HUES48 (cell line): Measurements from ENCODE around the gene ATAD3B.
"Not testable (repeated sequence)": the region's sequence is repeated elsewhere in the genome, so short reads cannot be mapped to it uniquely, and the experiment has no call there.

ENCODE experiments used
- H3K27ac ChIP-seq: one replicate; pipeline ENCODE4 v1.7.0; 2013; ENCODE audit warnings: low read depth, low read length, inconsistent platforms
- H3K27me3 ChIP-seq: 2 replicates; pipeline ENCODE4 v1.6.1; 2013; ENCODE audit warnings: mild to moderate bottlenecking, low read length; ENCODE audit not compliant: control insufficient read depth, insufficient read depth
- H3K36me3 ChIP-seq: 2 replicates; pipeline ENCODE4 v1.6.1; 2013; ENCODE audit warnings: low read length; ENCODE audit not compliant: control insufficient read depth, insufficient read depth
- H3K4me1 ChIP-seq: 2 replicates; pipeline ENCODE4 v1.6.1; 2013; ENCODE audit warnings: mild to moderate bottlenecking, low read length; ENCODE audit not compliant: control insufficient read depth, insufficient read depth
- H3K4me3 ChIP-seq: 2 replicates; pipeline ENCODE4 v1.5.1; 2013; ENCODE audit warnings: mild to moderate bottlenecking, low read depth, low read length
- H3K9ac ChIP-seq: 2 replicates; pipeline ENCODE4 v1.6.1; 2013; ENCODE audit warnings: mild to moderate bottlenecking, low read depth, low read length, moderate library complexity
- H3K9me3 ChIP-seq: 2 replicates; pipeline ENCODE4 v1.6.1; 2013; ENCODE audit warnings: low read length; ENCODE audit not compliant: control insufficient read depth, insufficient read depth

ATAD3B gene

DNA sequence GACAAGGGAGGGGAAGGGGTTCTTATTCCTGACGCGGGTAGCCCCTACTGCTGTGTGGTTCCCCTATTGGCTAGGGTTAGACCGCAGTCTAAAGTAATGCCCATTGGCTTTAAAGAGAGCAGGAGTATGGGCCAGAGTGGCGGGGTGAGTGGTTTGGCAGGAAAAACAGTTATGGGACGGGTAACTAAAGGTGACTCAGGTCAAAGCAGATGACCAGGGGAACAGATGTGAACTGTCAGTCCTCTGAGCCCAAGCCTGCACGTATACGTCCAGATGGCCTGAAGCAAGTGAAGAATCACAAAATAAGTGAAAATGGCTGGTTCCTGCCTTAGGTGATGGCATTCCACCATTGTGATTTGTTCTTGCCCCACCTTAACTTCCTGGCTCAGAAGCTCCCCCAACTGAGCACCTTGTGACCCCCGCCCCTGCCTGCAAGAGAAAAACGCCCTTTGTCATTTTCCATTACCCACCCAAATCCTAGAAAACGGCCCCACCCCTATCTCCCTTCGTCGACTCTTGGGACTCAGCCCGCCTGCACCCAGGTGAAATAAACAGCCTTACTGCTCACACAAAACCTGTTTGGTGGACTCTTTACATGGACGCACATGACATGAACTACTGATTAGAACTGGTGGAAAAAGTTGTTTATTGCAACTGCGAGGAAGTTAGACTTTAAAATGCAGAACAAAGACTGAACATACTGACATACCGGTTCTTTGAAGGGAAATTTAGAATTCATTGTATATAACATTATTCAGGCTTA is 758 bp upstream of the ATAD3B start:
- Histone ChIP-seq H3K4me1 (no peaks in the 10 kb centered on the region), H3K36me3 (no peaks in the 10 kb centered on the region), H3K27me3 (no peaks in the 10 kb centered on the region), H3K9me3 (no peaks in the 10 kb centered on the region), H3K4me3 (peak overlapping the region; percentile 98), H3K9ac (peak overlapping the region; percentile 75), H3K27ac (peak overlapping the region; percentile 83)

DNA sequence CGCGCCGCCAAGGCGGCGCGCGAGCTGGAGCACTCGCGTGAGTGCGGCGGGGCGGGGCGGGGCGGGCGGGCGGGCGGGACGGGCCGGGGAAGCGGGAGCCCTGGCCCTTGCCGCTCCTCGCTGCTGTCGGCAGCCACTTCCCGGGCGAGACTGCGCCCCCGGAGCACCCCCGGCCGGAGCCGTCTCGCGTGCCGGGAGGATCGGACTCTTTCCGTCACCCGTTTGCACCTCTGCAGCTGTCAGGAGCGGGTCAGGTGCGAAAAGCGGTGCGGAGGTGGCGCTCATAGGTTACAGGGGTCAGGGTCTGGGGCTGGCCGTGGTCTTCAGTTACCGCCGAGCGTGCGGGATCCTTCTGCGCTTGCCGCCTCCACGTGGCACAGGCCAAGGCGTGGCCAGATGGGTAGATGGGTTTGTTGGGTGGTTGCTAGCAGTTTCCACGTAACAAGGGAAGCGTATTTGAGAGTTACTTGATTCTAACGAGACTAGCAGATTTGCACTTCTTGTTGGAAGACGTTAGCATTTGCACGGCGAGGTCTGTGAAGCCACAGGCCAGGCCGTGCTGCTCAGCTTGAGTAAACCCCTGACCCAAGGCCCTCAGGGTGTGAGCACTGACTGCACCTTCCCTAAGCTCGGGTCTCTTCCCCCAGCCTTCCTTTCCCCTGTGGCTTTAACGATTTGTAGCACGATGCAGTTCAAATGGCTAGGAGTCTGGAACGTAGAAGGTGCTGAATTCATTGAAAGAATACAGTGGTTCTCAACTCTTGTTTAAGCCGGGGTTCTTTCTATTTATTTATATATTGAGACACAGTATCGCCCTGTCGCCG is 700 bp downstream of the ATAD3B start:
- not testable (repeated sequence) for H3K4me1 ChIP-seq, H3K27ac ChIP-seq, H3K36me3 ChIP-seq, H3K27me3 ChIP-seq, H3K9me3 ChIP-seq
- peak overlapping the region; percentile 78 for H3K4me3 ChIP-seq
- peak overlapping the region; percentile 56; the same call in 1 of the 2 replicates for H3K9ac ChIP-seq

DNA sequence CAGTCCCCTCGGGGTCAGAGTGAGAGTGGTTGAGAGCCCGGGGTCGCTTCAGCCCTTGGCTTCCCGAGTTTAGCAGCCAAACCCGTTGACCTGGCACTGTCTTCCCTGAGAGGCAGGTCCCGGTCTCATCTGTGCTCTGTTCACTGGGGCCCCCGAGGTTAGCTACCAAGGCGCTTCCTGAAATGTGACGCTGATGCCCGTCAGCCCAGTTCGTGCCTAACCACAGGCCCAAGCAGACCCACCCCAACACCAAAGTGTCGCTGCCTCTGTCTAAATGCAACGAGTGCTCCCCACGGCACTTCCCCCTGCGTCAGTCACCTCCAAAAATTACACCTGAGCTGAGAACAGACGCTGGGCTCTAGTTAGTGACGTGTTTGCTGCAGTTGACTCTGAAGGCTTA is 4.4 kb downstream of the ATAD3B start:
- not testable (repeated sequence) for H3K27me3 ChIP-seq, H3K4me1 ChIP-seq, H3K4me3 ChIP-seq, H3K9me3 ChIP-seq, H3K27ac ChIP-seq, H3K9ac ChIP-seq
- H3K36me3 ChIP-seq = peaks cover 31% of the 10 kb centered on the region

DNA sequence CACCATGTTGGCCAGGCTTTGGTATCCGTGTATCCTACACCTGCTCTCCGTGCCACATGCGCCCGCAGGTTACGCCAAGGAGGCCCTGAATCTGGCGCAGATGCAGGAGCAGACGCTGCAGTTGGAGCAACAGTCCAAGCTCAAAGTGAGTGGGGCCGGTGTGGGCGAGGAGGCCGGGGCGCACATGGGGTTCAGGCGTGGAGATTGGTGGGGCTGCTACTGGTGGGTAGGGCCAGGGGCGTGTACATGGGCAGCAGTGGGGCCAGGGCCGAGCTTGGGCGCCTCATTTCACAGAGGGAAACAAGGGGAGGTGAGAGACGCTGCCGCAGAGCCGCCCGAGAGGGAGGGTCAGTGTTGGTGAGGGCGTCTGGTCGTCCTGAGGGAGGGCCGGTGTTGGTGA is 5.6 kb downstream of the ATAD3B start:
- Histone ChIP-seq H3K4me3 (no peak overlapping the region), H3K4me1 (no peaks in the 10 kb centered on the region), H3K27ac (no peak overlapping the region), H3K36me3 (peaks cover 36% of the 10 kb centered on the region), H3K9ac (no peak overlapping the region), H3K9me3 (no peaks in the 10 kb centered on the region), H3K27me3 (no peaks in the 10 kb centered on the region)

DNA sequence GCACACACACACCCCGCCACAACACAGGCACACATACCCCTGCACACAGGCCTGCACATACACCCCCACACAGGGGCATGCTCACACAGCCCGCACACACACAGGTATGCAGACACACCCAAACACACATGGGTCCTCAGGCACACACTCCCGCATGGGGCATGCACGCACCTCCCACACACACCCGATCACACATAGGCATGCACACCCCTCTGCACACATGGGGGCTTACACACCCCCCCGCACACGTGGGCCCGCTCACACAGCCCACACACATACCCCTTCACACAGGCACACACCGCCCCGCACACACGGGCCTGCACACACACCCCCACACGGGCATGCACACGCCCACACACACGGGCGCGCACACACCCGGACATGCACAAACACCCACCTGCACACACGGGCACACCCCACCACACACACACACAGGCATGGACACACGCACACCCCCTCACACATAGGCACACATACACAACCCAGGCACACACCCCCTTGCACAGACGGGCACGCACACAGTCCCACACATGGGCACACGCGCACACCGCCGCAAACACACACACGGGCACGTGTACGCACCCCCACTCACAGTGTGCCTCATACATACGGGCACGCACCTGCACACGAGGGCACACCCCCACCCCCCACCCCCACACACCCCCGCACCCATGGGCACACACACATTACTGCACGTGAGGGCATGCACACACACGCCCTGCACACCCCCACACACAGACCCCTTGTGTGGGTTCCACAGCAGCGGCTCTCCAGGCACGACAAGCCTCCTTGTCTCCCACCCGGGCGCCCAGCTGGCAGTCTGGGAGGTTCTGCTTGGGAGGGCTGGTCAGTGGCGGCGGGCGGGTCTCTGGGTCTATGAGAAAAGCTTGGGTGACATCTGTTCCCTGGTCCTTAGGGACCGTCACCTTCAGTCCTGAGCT is 8.3 kb downstream of the ATAD3B start:
- Histone ChIP-seq H3K27me3 (no peaks in the 10 kb centered on the region), H3K4me3 (no peak overlapping the region), H3K36me3 (peaks cover 61% of the 10 kb centered on the region), H3K27ac (no peak overlapping the region), H3K4me1 (no peaks in the 10 kb centered on the region), H3K9me3 (no peaks in the 10 kb centered on the region), H3K9ac (no peak overlapping the region)

DNA sequence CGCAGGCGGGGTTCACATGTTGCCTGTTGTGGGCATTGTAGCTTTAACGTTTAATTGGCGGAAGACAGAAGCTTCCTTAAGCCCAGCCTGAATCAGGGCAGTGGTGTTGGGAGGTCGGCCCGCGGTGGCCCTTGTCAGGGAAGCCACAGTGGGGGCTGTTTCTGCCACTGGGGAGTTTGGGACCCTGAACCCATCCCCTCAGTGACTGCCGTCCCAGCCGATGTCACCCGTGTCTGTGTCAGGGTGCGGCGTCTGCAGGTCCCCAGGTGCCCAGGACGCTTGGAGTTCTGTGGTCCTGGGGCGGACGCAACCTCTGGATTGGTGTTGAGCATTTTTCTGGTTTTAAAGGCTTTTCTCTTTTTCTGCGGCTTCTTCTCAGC is 8.9 kb downstream of the ATAD3B start:
- H3K36me3 ChIP-seq = peaks cover 61% of the 10 kb centered on the region
- H3K4me3 ChIP-seq, H3K9ac ChIP-seq, H3K9me3 ChIP-seq, H3K27ac ChIP-seq, H3K4me1 ChIP-seq, H3K27me3 ChIP-seq: not testable (repeated sequence)

DNA sequence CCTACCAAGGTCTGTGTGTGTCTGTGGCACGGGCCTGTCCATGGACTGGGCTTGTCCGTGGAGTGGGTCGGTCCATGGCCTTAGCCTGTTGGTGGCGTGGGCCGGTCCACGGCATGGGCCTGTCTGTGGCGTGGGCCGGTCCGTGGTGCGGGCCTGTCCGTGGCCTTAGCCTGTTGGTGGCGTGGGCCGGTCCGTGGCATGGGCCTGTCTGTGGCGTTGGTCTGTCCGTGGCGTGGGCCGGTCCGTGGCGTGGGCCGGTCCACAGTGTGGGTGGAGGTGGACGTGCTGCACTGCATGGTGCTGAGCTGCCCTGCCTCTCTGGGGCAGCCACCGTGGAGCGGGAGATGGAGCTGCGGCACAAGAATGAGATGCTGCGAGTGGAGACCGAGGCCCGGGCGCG is 10.2 kb downstream of the ATAD3B start:
- not testable (repeated sequence) for H3K27me3 ChIP-seq, H3K27ac ChIP-seq, H3K4me3 ChIP-seq, H3K4me1 ChIP-seq, H3K9ac ChIP-seq, H3K9me3 ChIP-seq
- peaks cover 69% of the 10 kb centered on the region for H3K36me3 ChIP-seq

DNA sequence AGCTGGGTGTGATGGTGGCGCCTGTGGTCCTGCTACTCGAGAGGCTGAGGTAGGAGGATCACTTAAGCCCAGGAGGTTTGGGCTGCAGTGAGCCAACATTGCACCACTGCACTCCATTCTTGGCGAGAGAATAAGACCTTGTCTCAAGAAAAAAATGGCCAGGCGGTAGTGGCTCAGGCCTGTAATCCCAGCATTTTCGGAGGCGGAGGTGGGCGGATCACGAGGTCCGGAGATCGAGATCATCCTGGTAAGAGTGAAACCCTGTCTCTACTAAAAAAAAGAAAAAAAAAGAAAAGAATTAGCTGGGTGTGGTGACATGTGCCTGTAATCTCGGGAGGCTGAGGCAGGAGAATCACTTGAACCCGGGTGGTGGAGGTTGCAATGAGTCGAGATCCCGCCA is 11.3 kb downstream of the ATAD3B start:
- H3K27ac ChIP-seq = no peak overlapping the region
- H3K9ac ChIP-seq = no peak overlapping the region
- no peaks in the 10 kb centered on the region for H3K27me3 ChIP-seq
- H3K9me3 ChIP-seq = no peaks in the 10 kb centered on the region
- no peak overlapping the region for H3K4me3 ChIP-seq
- no peaks in the 10 kb centered on the region for H3K4me1 ChIP-seq
- peaks cover 65% of the 10 kb centered on the region for H3K36me3 ChIP-seq

DNA sequence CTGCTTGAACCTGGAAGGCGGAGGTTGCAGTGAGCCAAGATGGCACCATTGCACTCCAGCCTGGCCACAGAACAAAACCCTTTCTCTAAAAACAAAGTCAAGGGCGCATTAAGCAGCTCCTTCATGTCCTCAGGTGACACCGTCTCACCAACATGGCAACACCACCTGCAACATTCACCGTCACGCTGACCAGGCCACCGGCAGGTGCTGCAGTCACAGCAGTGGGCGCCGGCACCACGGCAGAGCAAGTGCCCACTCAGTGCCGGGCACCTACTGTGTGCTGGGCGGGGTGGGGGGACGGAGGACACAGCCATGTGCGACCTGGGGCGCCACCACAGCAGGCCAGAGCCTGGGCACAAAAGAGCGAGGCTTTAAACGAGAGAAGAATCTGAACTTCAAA is 12.1 kb downstream of the ATAD3B start:
- H3K27ac ChIP-seq = no peak overlapping the region
- H3K4me1 ChIP-seq = no peaks in the 10 kb centered on the region
- H3K4me3 ChIP-seq = no peak overlapping the region
- H3K9ac ChIP-seq = no peak overlapping the region
- H3K27me3 ChIP-seq = no peaks in the 10 kb centered on the region
- no peaks in the 10 kb centered on the region for H3K9me3 ChIP-seq
- H3K36me3 ChIP-seq = peaks cover 69% of the 10 kb centered on the region

DNA sequence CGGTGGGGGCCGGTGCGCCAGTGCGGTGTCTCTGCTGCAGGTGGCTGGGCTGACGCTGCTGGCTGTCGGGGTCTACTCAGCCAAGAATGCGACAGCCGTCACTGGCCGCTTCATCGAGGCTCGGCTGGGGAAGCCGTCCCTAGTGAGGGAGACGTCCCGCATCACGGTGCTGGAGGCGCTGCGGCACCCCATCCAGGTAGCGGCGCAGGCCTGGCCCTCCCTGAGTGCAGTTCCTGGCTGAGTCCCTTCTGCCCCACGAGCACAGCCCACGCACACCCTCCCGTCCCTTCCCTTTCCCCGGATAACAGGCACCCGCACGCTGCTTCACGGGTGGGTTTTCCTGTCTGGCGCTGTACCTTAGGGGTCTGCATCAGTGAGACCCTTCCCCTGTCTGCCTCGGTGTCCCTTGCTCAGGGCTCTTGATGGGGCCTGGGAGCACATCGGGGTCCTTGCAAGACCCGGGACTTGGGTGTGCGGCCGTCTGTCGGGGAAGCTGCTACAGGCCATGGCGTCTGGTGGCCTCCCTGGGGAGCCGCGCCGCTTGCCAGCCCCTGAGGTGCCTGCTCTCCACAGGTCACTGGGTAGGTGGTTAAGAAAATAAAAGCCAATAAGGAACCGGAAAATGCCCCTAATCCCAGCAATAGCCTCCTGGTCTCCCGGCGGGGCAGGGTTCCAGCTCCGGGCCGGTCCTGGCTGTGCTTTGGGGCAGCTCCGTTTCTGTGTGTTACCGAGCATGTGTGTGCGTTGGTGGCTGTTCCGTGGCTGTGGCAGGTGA is 13.6 kb downstream of the ATAD3B start:
- H3K27ac ChIP-seq, H3K4me3 ChIP-seq, H3K27me3 ChIP-seq, H3K4me1 ChIP-seq, H3K9ac ChIP-seq, H3K9me3 ChIP-seq: not testable (repeated sequence)
- peaks cover 71% of the 10 kb centered on the region for H3K36me3 ChIP-seq
